GM23338 (cell line): ENCODE measurements around the gene GRIN2A. TPM values are rescaled to one million over a fixed set of nuclear protein-coding genes. Genes with fewer than 3 reads are reported as not detected.

ENCODE experiments used
- ATAC-seq: fragments of 200-7000 bp; cut with Tn5 transposase; 3 replicates; pipeline ENCODE4 v1.9.1; 2020
- DNase-seq: peaks from one replicate; pipeline ENCODE4 v3.0.0-alpha.2; 2015; ENCODE audit warnings: low spot score
- H2AFZ ChIP-seq: fragments of 200-600 bp; sonication (generic); 2 replicates; pipeline ENCODE4 v1.8.0; 2016; ENCODE audit warnings: antibody characterized with exemption, mild to moderate bottlenecking, moderate library complexity
- H3F3A ChIP-seq: fragments of 200-600 bp; sonication (generic); replicated peaks from 2 replicates; pipeline ENCODE4 v1.8.0; 2017; ENCODE audit warnings: antibody characterized with exemption, mixed run types, low read depth
- H3K27ac ChIP-seq: fragments of 200-600 bp; sonication (generic); 2 replicates; pipeline ENCODE4 v1.6.1; 2016; ENCODE audit warnings: low read depth
- H3K27me3 ChIP-seq: fragments of 200-600 bp; sonication (generic); 2 replicates; pipeline ENCODE4 v1.8.0; 2016; ENCODE audit warnings: mild to moderate bottlenecking, mixed run types, moderate library complexity; ENCODE audit not compliant: insufficient read depth
- H3K36me3 ChIP-seq: fragments of 200-600 bp; sonication (generic); 2 replicates; pipeline ENCODE4 v1.8.0; 2016; ENCODE audit warnings: mild to moderate bottlenecking; ENCODE audit not compliant: insufficient read depth
- H3K4me1 ChIP-seq: fragments of 200-600 bp; sonication (generic); 2 replicates; pipeline ENCODE4 v1.8.0; 2016; ENCODE audit warnings: mild to moderate bottlenecking, moderate library complexity; ENCODE audit not compliant: insufficient read depth
- H3K4me2 ChIP-seq: fragments of 200-600 bp; sonication (generic); 2 replicates; pipeline ENCODE4 v1.7.1; 2017; ENCODE audit warnings: mixed run types
- H3K4me3 ChIP-seq: fragments of 200-600 bp; sonication (generic); 2 replicates; pipeline ENCODE4 v1.6.1; 2016; ENCODE audit warnings: mixed run types
- H3K79me2 ChIP-seq: fragments of 200-600 bp; sonication (generic); replicated peaks from 2 replicates; pipeline ENCODE4 v1.8.0; 2017; ENCODE audit warnings: mild to moderate bottlenecking; ENCODE audit not compliant: insufficient read depth
- H3K9me2 ChIP-seq: fragments of 200-600 bp; sonication (generic); 2 replicates; pipeline ENCODE4 v1.8.0; 2017; ENCODE audit not compliant: insufficient read depth
- H4K20me1 ChIP-seq: fragments of 200-600 bp; sonication (generic); replicated peaks from 2 replicates; pipeline ENCODE4 v1.8.0; 2017; ENCODE audit warnings: mild to moderate bottlenecking; ENCODE audit not compliant: insufficient read depth
- H3K27ac Mint-ChIP-seq: 2 replicates; pipeline ENCODE4 v1.8.0; 2020; ENCODE audit warnings: inconsistent platforms, mild to moderate bottlenecking, moderate library complexity, mixed read lengths
- H3K27me3 Mint-ChIP-seq: 3 replicates; pipeline ENCODE4 v1.8.0; 2022; ENCODE audit warnings: low read depth, mild to moderate bottlenecking, moderate library complexity, mixed read lengths, inconsistent platforms; ENCODE audit not compliant: insufficient read depth, poor library complexity
- H3K36me3 Mint-ChIP-seq: 3 replicates; pipeline ENCODE4 v1.8.0; 2021; ENCODE audit warnings: low read depth, mild to moderate bottlenecking, inconsistent platforms, moderate library complexity, mixed read lengths
- H3K4me1 Mint-ChIP-seq: 3 replicates; pipeline ENCODE4 v1.8.0; 2020; ENCODE audit warnings: mild to moderate bottlenecking, inconsistent platforms, mixed read lengths
- H3K4me3 Mint-ChIP-seq: 3 replicates; pipeline ENCODE4 v1.8.0; 2021; ENCODE audit warnings: moderate library complexity, mild to moderate bottlenecking, inconsistent platforms, mixed read lengths
- H3K9me3 Mint-ChIP-seq: 3 replicates; pipeline ENCODE4 v1.8.0; 2020; ENCODE audit warnings: moderate library complexity, mild to moderate bottlenecking, inconsistent platforms, mixed read lengths
- EZH2phosphoT487 ChIP-seq: fragments of 200-600 bp; sonication (generic); IDR thresholded peaks from one replicate; pipeline ENCODE4 v1.8.1; 2018; ENCODE audit warnings: antibody characterized with exemption; ENCODE audit not compliant: unreplicated experiment
- JUNB ChIP-seq: IDR thresholded peaks from one replicate; pipeline ENCODE4 v1.6.1; 2016; ENCODE audit warnings: antibody characterized with exemption; ENCODE audit not compliant: unreplicated experiment
- ZNF114 ChIP-seq: fragments of 250-450 bp; sonication (Bioruptor Pico); IDR thresholded peaks from 2 replicates; pipeline ENCODE4 v1.5.0; 2020; ENCODE audit warnings: mild to moderate bottlenecking, moderate library complexity
- ZNF331 ChIP-seq: fragments of 250-450 bp; sonication (Bioruptor Pico); IDR thresholded peaks from 2 replicates; pipeline ENCODE4 v1.5.0; 2020; ENCODE audit warnings: low read depth, mild to moderate bottlenecking, moderate library complexity
- polyA plus RNA-seq: library from polyadenylated mRNA; unstranded; fragments of >200 nt; fragmentation: Nextera tagmentation; extraction: Ambion mirVana; gene quantifications from 2 replicates; pipeline ENCODE4 v1.2.1, GENCODE V29; 2016
- total RNA-seq: library from RNA; depleted of rRNA; stranded (reverse); fragments of >200 nt; shearing (Covaris generic); gene quantifications from 2 replicates; pipeline ENCODE4 v1.2.3, GENCODE V29; 2014
- TF ChIP-seq, protein P1 (sequence below): fragments of 250-450 bp; sonication (Bioruptor Pico); IDR thresholded peaks from 2 replicates; pipeline ENCODE4 v1.5.0; 2020; ENCODE audit warnings: mild to moderate bottlenecking, moderate library complexity
- TF ChIP-seq, protein P2 (sequence below): IDR thresholded peaks from 2 replicates; pipeline ENCODE4 v1.6.1; 2016; ENCODE audit warnings: antibody characterized with exemption

GRIN2A gene
- total and polyA plus RNA-seq, 2 experiments from 2014 or later, result 0.89 to 5.1 TPM

DNA sequence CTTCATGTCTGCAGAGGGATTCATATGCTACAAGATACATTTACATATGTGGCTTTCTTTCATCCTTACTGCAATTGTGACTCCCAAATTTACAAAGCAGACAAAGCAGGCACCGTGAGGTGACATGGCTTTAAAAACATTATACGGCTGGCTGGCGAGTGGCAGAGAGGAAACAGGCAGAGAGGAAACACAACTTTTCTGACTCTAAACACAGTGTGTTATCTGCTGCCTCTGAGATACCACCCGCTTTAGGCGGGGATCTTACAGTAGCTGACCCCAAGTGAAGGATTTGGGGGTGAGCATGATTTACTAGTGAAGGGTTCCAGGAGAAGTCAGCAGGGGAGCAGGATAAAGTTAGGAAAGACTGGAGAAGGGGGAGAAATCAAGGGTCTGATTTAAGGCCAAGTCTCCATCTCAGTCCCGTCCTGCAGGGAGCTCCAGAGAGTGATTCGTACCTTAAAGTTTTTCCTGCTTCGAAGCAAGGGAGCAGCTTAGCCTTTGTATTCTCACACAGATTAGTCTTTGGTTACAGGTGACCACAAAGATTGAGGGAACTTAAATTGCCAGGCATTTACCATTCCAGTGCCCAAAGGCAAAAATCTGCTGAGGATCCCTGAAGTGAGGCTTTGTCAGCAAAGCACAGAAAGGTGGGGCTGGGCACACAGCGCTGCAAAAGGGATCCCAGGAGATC lies 355.0 kb downstream of the GRIN2A start (continued):
- TF ChIP-seq, protein P1, sequence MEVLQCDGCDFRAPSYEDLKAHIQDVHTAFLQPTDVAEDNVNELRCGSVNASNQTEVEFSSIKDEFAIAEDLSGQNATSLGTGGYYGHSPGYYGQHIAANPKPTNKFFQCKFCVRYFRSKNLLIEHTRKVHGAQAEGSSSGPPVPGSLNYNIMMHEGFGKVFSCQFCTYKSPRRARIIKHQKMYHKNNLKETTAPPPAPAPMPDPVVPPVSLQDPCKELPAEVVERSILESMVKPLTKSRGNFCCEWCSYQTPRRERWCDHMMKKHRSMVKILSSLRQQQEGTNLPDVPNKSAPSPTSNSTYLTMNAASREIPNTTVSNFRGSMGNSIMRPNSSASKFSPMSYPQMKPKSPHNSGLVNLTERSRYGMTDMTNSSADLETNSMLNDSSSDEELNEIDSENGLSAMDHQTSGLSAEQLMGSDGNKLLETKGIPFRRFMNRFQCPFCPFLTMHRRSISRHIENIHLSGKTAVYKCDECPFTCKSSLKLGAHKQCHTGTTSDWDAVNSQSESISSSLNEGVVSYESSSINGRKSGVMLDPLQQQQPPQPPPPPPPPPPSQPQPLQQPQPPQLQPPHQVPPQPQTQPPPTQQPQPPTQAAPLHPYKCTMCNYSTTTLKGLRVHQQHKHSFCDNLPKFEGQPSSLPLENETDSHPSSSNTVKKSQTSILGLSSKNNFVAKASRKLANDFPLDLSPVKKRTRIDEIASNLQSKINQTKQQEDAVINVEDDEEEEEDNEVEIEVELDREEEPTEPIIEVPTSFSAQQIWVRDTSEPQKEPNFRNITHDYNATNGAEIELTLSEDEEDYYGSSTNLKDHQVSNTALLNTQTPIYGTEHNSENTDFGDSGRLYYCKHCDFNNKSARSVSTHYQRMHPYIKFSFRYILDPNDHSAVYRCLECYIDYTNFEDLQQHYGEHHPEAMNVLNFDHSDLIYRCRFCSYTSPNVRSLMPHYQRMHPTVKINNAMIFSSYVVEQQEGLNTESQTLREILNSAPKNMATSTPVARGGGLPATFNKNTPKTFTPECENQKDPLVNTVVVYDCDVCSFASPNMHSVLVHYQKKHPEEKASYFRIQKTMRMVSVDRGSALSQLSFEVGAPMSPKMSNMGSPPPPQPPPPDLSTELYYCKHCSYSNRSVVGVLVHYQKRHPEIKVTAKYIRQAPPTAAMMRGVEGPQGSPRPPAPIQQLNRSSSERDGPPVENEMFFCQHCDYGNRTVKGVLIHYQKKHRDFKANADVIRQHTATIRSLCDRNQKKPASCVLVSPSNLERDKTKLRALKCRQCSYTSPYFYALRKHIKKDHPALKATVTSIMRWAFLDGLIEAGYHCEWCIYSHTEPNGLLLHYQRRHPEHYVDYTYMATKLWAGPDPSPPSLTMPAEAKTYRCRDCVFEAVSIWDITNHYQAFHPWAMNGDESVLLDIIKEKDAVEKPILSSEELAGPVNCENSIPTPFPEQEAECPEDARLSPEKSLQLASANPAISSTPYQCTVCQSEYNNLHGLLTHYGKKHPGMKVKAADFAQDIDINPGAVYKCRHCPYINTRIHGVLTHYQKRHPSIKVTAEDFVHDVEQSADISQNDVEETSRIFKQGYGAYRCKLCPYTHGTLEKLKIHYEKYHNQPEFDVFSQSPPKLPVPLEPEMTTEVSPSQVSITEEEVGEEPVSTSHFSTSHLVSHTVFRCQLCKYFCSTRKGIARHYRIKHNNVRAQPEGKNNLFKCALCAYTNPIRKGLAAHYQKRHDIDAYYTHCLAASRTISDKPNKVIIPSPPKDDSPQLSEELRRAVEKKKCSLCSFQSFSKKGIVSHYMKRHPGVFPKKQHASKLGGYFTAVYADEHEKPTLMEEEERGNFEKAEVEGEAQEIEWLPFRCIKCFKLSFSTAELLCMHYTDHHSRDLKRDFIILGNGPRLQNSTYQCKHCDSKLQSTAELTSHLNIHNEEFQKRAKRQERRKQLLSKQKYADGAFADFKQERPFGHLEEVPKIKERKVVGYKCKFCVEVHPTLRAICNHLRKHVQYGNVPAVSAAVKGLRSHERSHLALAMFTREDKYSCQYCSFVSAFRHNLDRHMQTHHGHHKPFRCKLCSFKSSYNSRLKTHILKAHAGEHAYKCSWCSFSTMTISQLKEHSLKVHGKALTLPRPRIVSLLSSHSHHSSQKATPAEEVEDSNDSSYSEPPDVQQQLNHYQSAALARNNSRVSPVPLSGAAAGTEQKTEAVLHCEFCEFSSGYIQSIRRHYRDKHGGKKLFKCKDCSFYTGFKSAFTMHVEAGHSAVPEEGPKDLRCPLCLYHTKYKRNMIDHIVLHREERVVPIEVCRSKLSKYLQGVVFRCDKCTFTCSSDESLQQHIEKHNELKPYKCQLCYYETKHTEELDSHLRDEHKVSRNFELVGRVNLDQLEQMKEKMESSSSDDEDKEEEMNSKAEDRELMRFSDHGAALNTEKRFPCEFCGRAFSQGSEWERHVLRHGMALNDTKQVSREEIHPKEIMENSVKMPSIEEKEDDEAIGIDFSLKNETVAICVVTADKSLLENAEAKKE (CRISPR knock-in tag), result no peak
- TF ChIP-seq, protein P2, sequence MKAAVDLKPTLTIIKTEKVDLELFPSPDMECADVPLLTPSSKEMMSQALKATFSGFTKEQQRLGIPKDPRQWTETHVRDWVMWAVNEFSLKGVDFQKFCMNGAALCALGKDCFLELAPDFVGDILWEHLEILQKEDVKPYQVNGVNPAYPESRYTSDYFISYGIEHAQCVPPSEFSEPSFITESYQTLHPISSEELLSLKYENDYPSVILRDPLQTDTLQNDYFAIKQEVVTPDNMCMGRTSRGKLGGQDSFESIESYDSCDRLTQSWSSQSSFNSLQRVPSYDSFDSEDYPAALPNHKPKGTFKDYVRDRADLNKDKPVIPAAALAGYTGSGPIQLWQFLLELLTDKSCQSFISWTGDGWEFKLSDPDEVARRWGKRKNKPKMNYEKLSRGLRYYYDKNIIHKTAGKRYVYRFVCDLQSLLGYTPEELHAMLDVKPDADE, result no peak
- TF ChIP-seq EZH2phosphoT487 (no peak), ZNF114 (CRISPR knock-in tag) (no peak)

- Histone ChIP-seq H3K79me2 (no peaks in the 10 kb centered on the region), H3K9me2 (no peaks in the 10 kb centered on the region), H3K4me1 (peaks cover 25% of the 10 kb centered on the region), H3K27ac (peak overlapping the region; percentile 62), H3K27me3 (no peaks in the 10 kb centered on the region), H3K4me2 (peak overlapping the region; percentile 28; the same call in 1 of the 2 replicates), H3F3A (no peaks in the 10 kb centered on the region), H3K4me3 (no peak overlapping the region), H4K20me1 (no peaks in the 10 kb centered on the region), H2AFZ (peak overlapping the region; percentile 83), H3K36me3 (no peaks in the 10 kb centered on the region)
- ATAC-seq (no peak), DNase-seq (no peak)
- Mint-ChIP-seq H3K4me3 (no peak overlapping the region), H3K27me3 (peaks cover 16% of the 10 kb centered on the region), H3K4me1 (peaks cover 33% of the 10 kb centered on the region), H3K27ac (peak overlapping the region; percentile 11; the same call in 1 of the 2 replicates), H3K9me3 (no peaks in the 10 kb centered on the region), H3K36me3 (no peaks in the 10 kb centered on the region)
- TF ChIP-seq, protein P2, result no peak
- TF ChIP-seq, protein P1 (CRISPR knock-in tag), result no peak
- no peak for TF ChIP-seq ZNF114 (CRISPR knock-in tag)
- TF ChIP-seq ZNF331 (CRISPR knock-in tag), result no peak
- no peak for TF ChIP-seq JUNB
These were observed 355.6 kb downstream of the GRIN2A start for GRCh38 chr16:9826656-9827055.
